NCI-H2081 treated with DMSO at 0.1 percent for 48 hours (cell line): ENCODE results near the gene MAD1L1.
"Not testable (repeated sequence)": the region's sequence is repeated elsewhere in the genome, so short reads cannot be mapped to it uniquely, and the experiment has no call there.

Experiments used
- DNase-seq: peaks from one replicate; lab custom pipeline; 2025; lab: John Stamatoyannopoulos, UW

Gene MAD1L1

GRCh38 chr7:2173189-2173827 is 59.4 kb downstream of the MAD1L1 start:
- DNase-seq = no peak

DNA sequence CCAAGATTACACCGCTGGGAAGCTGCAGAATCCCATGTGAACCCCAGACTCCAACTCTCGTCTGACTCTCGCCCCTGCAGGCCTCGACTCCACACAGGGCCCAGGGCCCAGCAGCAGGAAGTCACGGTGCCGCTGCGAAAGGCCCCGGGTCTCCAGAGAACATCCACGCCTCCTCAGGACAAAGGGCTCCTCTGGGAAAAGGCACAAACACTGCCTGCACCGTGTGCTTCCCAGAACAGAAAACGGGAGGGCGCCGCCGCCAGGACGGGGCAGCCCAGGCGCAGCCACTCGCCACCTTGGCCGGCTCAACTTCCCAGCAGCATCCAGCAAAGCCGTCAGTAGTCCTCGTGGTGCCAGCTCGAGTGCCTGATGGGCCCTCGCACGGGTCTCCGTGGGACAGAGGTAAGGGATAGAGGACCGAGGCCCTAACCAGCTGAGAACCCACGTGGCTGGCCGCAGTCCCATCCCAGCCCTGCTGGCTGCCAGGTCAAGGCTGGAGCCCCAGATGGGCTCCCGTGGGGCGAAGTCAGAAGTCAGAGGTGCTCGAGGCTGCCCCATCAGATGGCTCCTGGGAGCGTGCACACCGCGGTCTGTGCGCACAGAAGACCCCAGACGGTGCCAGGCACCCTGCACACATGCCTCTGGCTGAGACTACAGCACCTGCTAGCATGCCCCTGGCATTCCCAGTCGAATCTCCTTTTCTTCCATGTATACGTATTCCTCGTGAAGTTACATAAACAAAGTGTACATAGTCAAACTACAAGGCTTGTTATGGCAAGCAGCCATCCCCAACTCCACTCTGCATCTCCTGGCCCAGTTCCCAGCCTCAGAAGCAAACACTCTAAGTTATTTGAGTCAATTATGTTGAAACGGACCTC is 60.2 kb downstream of the MAD1L1 start:
- DNase-seq = no peak

GRCh38 chr7:2171855-2172254 is 60.9 kb downstream of the MAD1L1 start:
- DNase-seq = no peak

GRCh38 chr7:2170576-2171521 is 61.9 kb downstream of the MAD1L1 start:
- no peak for DNase-seq

DNA sequence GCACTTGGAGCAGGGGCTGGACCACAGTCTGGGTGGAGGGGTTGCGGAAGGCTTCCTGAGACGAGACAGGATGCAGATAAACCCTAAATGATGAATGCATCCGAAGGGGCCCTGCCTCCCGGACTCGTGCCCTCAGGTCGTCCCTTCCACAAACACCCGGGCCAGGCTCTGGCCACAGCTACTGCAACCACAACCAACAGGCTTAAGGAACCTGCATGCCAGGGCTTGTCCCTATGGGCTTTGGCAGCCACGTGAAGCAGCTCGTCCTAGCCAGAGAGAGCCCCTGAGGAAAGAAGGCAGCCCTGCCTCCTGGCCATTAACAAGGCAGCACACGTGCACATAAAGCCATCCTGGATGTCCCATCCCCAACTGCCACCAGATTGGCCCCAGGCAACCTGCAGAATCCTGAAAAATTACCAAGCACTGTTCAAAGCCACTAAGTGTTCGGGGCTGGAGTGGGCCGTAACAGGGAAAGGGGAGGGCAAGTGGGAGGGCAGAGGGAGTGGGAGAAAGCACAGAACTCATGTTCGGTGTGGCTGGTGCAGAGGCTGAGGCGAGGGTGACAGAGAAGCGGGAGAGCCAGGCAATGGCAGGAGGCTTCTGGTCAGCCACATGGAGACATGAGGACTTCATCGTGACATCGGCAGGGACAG is 62.7 kb downstream of the MAD1L1 start:
- no peak for DNase-seq

- DNase-seq = no peak
Measured at GRCh38 chr7:2168615-2169311, 64.0 kb downstream of the MAD1L1 start.

DNA sequence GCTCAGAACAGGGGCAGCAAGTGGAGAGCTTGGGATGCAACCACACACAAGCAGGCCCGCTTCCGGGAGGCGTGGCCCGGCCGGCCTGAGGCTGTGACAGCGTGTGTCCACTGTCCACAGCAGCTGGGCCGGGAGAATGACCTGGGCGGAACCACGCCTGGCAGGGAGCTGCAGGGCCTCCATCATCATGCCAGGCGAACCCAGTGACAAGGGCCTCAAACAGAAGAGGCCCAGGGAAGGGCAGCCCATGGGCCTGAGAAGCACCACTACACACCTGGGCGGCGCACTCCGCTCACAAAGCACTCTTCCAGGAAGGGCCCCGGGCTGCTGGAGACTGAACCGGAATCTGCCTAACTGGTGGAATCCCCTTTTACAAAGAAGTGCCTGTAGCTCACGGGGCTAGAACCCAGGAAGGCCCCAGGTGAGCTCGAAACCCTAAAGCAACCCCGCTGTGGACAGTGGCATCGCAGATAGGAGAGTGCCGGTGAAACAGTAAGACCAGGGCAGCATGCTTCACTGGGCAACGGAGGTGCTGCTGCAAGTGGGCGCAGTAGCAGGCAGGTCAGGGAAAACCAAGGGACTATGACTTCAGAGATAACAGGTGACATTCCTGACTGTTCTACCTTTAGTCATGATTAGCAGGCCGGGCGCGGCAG is 66.0 kb downstream of the MAD1L1 start:
- DNase-seq = no peak

GRCh38 chr7:2165610-2166594 is 66.8 kb downstream of the MAD1L1 start:
- no peak for DNase-seq

- no peak for DNase-seq
Measured at GRCh38 chr7:2165239-2165609, 67.5 kb downstream of the MAD1L1 start.

DNA sequence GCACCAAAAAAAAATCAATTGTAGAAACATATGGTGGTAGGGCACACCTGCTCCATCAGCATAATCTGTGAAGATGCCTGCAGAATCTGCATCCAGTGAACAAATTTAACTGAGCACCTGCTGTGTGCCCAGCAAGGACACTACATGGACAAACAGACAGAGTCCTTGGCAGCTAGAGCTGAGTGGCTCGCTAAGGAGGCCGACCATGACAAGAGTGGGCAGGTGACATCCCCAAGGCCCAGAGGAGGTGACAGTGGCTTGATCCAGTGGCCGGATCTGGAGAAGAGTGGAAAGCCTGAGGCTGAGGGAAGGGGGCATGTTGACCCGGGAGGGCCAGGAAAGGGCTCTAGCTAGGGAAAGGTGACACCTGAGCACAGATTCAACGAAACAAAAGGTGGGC is 68.1 kb downstream of the MAD1L1 start:
- DNase-seq = no peak

DNA sequence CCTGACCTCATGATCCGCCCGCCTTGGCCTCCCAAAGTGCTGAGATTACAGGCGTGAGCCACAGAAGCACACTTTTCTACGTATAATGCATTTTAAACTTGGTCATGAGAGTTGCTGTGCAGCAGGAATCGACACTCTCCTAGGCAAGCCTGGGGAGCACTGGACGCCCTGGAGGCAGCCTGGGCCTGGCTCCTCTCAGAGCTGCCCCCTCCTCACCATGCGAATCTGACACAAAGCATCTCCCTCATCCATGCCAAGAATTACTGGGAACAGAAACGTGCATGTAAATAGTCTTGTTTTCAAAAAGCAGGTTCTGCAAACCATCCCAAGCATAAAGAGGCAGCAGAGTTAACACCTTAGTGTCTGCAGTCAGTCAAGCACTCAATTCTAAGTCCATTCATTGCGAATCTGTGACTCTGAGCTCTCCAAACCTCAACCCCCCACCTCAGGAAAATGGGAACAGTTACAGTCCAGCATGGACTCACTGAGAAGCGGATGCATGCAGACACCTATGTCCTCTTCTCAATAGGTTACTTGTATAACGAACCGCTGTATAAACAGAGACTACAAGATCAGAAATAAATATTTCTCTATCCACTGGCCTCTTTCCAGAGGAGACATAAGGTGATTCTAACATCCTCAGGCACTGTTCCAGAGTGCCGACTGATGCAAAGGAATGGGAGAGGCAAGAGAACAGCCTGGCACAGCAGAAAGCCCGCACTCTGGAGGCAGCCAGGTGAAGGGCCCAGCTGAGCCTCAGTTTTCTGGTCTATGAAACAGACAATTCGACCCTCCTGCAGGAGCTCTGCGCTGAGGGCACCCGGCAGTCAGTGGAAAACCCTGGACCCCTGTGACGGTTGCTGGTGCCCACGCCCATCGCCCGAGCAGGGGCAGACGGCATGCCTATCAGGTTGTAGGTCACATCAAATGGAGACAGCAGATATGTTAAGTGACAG is 68.9 kb downstream of the MAD1L1 start:
- DNase-seq = no peak

GRCh38 chr7:2162959-2163358 is 69.8 kb downstream of the MAD1L1 start:
- no peak for DNase-seq

DNA sequence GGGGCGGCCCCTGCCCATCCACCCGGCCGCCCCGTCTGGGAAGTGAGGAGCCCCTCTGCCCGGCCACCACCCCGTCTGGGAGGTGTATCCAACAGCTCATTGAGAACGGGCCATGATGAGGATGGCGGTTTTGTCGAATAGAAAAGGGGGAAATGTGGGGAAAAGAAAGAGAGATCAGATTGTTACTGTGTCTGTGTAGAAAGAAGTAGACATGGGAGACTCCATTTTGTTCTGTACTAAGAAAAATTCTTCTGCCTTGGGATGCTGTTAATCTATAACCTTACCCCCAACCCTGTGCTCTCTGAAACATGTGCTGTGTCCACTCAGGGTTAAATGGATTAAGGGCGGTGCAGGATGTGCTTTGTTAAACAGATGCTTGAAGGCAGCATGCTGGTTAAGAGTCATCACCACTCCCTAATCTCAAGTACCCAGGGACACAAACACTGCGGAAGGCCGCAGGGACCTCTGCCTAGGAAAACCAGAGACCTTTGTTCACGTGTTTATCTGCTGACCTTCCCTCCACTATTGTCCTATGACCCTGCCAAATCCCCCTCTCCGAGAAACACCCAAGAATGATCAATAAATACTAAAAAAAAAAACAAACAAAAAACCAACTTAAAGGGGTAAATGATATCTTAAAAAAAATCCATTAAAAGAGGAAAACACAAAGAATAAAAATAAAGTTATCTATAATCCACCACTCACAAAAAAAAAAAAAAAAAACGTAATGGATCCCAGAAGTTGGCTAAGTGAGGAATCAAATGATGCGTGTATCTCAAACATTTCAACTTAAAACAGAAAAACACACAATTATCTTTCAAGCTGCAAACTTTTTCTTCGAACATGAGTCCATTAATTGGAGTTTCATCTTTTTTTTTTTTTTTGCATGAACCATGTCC is 70.5 kb downstream of the MAD1L1 start:
- not testable (repeated sequence) for DNase-seq

- DNase-seq = no peak
Measured at GRCh38 chr7:2159176-2159520, 73.6 kb downstream of the MAD1L1 start.

DNA sequence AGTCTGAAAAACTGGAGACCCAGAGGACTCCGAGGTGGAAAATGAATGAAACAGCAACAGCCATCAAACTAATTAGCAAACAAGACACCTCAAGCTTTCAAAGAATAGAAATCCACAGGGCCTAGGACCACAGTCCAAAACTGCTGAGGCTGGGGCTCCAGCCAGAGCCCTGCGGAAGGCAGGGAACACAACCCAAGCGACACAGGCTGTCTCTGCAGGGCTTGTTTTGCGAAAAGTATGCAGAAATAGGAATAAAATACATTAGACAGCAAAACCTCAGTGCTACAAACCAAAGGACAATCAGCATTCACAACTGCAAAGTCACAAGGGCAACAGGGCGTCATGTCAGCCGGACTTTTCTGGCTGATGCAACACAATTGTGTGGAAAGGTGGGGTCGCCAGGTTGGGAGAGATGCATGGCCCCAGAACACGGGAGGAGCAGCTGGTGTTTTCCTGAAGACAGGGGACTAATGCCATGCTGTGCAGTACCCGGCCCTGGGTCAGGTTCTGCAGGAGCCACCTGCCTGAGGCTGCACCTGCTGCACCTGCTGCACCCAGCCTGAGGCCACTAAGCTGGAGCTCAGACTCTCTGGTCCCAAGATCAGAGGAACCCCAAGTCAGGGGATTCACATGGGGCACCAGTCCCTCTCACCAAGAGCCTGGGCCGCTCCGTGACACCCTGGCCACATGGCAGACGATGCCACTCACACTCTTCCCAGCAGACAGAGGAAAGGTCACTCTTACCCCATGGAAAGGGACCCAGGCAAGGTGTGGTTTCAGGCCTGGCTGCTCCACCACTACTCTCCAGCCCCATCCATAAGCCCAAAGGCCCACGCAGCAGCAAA is 74.2 kb downstream of the MAD1L1 start:
- no peak for DNase-seq

DNA sequence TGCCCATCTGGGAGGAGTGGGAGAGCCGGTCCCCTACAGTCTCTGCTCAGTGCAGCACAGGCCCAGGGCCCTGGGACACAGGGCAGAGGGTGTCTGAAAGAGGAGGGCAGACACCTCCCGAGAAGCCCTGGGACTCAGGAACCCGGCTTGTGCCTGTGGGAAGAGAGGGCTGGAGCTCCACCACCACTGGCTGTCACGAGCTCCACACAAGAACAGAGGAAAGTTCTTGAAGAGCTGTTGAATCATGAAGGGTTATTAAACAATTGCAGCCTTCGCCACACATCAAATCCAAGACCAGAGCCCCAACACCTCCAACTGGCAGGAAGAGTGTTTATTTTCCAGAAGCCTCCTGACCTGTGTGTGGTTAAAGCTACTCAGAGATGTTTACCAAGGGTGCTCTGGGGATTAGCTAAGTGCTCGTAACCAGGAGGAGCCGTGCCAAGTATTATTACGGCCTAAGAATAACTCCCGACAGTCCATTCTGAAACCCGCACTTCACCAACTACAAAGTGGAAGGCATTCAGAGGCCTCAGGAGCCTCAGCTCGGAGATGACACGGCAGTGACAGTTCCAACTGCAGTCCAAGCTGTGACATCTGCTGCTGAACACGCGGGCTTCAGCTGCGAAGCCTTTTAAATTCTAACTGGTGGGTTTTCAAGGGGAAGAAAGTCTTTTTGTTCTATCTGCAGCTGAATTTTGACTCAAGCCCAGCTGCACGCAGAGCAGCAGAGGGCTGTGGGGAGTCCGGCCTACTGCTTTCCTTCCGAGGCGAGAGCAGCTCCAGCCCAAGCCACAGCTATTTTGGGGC is 75.1 kb downstream of the MAD1L1 start:
- DNase-seq = no peak
